Endothelial cell of umbilical vein (primary cell): ENCODE results near the gene CHST3. TPM values are rescaled to one million over a fixed set of nuclear protein-coding genes. Genes with fewer than 3 reads are reported as not detected.
"Not testable (repeated sequence)": the region's sequence is repeated elsewhere in the genome, so short reads cannot be mapped to it uniquely, and the experiment has no call there.

Source experiments
- BruUV-seq: library from RNA; stranded (reverse); fragments of 400-500 nt; replicated peaks from 2 replicates; lab custom pipeline; 2021; lab: Mats Ljungman, UMichigan
- CTCF ChIA-PET: fragments of 300-600, 350-600 bp; sonication (Branson Sonifier 250); formaldehyde crosslinking; loops from one replicate; lab custom pipeline; 2021; ENCODE audit warnings: antibody characterized with exemption, inconsistent platforms; lab: Charles Lee
- POLR2A ChIA-PET: fragments of 300-600, 350-600 bp; sonication (Branson Sonifier 250); formaldehyde crosslinking; loops from one replicate; lab custom pipeline; 2021; ENCODE audit warnings: antibody characterized with exemption, inconsistent platforms; lab: Charles Lee
- DNase-seq: peaks from one replicate; pipeline ENCODE4 v3.0.0-alpha.2; 2011; ENCODE audit warnings: low read depth, low spot score
- FAIRE-seq: peaks from 2 replicates; lab custom pipeline; 2011; peaks lifted over from hg19 to GRCh38; lab: Jason Lieb, UNC
- H2AFZ ChIP-seq: 2 replicates; pipeline ENCODE4 v1.6.0; 2012; ENCODE audit warnings: low read depth, low read length, control low read depth, inconsistent platforms
- H3K27ac ChIP-seq: 2 replicates; pipeline ENCODE4 v1.5.1; 2011; ENCODE audit warnings: low read depth, mild to moderate bottlenecking, control low read depth, low read length, moderate library complexity; ENCODE audit not compliant: insufficient read depth
- H3K27me3 ChIP-seq, 2 experiments: 2 replicates each; pipeline versions ENCODE4 v1.6.0 to v1.6.1; 2011; ENCODE audit warnings: low read length in 2 of 2, mixed read lengths in 1 of 2; ENCODE audit not compliant: control insufficient read depth in 2 of 2, insufficient read depth in 2 of 2
- H3K36me3 ChIP-seq, 2 experiments: 2 replicates in 1 of 2; 3 replicates in 1 of 2; pipeline ENCODE4 v1.5.1; 2011; ENCODE audit warnings: low read length in 2 of 2, mild to moderate bottlenecking in 1 of 2, moderate library complexity in 1 of 2; ENCODE audit not compliant: control insufficient read depth in 2 of 2, insufficient read depth in 2 of 2; ENCODE audit errors: extremely low read depth in 1 of 2
- H3K4me1 ChIP-seq: 3 replicates; pipeline ENCODE4 v1.5.1; 2011; ENCODE audit warnings: mild to moderate bottlenecking, low read length; ENCODE audit not compliant: control insufficient read depth, insufficient read depth; ENCODE audit errors: extremely low read depth
- H3K4me2 ChIP-seq: 2 replicates; pipeline ENCODE4 v1.6.1; 2011; ENCODE audit warnings: low read length, control low read depth, mixed read lengths; ENCODE audit not compliant: insufficient read depth
- H3K4me3 ChIP-seq, 3 experiments: fragments of 200-600 bp in 1 of 3; sonication (generic), shearing (Covaris generic) in 1 of 3; replicated peaks in 1 of 3; 2 replicates each; pipeline ENCODE4 v1.5.1; 2011 to 2016; ENCODE audit warnings: control low read depth in 3 of 3, low read length in 3 of 3, mild to moderate bottlenecking in 2 of 3, inconsistent platforms in 1 of 3, low read depth in 1 of 3, moderate library complexity in 1 of 3; ENCODE audit not compliant: insufficient read depth in 1 of 3
- H3K79me2 ChIP-seq: 2 replicates; pipeline ENCODE4 v1.6.0; 2012; ENCODE audit warnings: low read length, inconsistent platforms; ENCODE audit not compliant: control insufficient read depth, insufficient read depth
- H3K9ac ChIP-seq: replicated peaks from 2 replicates; pipeline ENCODE3; 2011; ENCODE audit warnings: low read length, control low read depth; ENCODE audit not compliant: insufficient read depth; ENCODE audit errors: extremely low read depth
- H3K9me1 ChIP-seq: replicated peaks from 3 replicates; pipeline ENCODE4 v1.6.0; 2011; ENCODE audit warnings: mild to moderate bottlenecking, low read length; ENCODE audit not compliant: control insufficient read depth, insufficient read depth; ENCODE audit errors: extremely low read depth
- H3K9me3 ChIP-seq: replicated peaks from 2 replicates; pipeline ENCODE4 v1.5.1; 2012; ENCODE audit warnings: low read length, inconsistent platforms; ENCODE audit not compliant: control insufficient read depth, insufficient read depth
- H4K20me1 ChIP-seq: replicated peaks from 2 replicates; pipeline ENCODE3; 2011; ENCODE audit warnings: mild to moderate bottlenecking, low read length; ENCODE audit not compliant: control insufficient read depth, insufficient read depth; ENCODE audit errors: extremely low read depth
- EZH2 ChIP-seq: IDR thresholded peaks from 2 replicates; pipeline ENCODE4 v1.6.1; 2012; ENCODE audit warnings: borderline replicate concordance, low read depth, mild to moderate bottlenecking, moderate library complexity, low read length, inconsistent platforms; ENCODE audit not compliant: severe bottlenecking
- FOS ChIP-seq: IDR thresholded peaks from 2 replicates; pipeline ENCODE4 v1.6.1; 2011; ENCODE audit warnings: mild to moderate bottlenecking, low read length, moderate library complexity, borderline replicate concordance; ENCODE audit not compliant: insufficient read depth
- GATA2 ChIP-seq: IDR thresholded peaks from 2 replicates; pipeline ENCODE4 v1.7.0; 2011; ENCODE audit warnings: low read depth, mild to moderate bottlenecking, moderate library complexity, mixed read lengths, low read length; ENCODE audit not compliant: insufficient read length, insufficient read depth
- JUN ChIP-seq: IDR thresholded peaks from 2 replicates; pipeline ENCODE4 v1.6.1; 2011; ENCODE audit warnings: borderline replicate concordance, low read depth; ENCODE audit not compliant: insufficient read length, insufficient read depth
- MYC ChIP-seq: IDR thresholded peaks from one replicate; pipeline ENCODE4 v1.6.1; 2011; ENCODE audit warnings: mild to moderate bottlenecking, low read depth, low read length
- POLR2AphosphoS5 ChIP-seq: IDR thresholded peaks from 2 replicates; pipeline ENCODE4 v1.6.1; 2012; ENCODE audit warnings: low read depth, mild to moderate bottlenecking, control low read depth, low read length, moderate library complexity; ENCODE audit not compliant: insufficient read depth
- dilution Hi-C: fragments of 300-500 bp; cut with MboI; formaldehyde crosslinking; loops from one replicate; pipeline ENCODE4 v1.15.0; 2019; ENCODE audit warnings: low sequenced_read_pairs; ENCODE audit not compliant: extremely low pct_ligation_motif_present
- intact Hi-C: fragments of 100-400 bp; cut with micrococcal nuclease; formaldehyde crosslinking; loops from one replicate; pipeline ENCODE4 v1.10.0; 2022
- polyA plus RNA-seq, 4 experiments: library from polyadenylated mRNA; depleted of rRNA in 3 of 4; stranded (reverse) in 3 of 4; unstranded in 1 of 4; fragments of >200 nt; gene quantifications; 2 replicates each; pipeline versions ENCODE4 v1.2.1 to v1.2.3, GENCODE V29; 2011 to 2012; ENCODE audit warnings: missing spikeins in 1 of 4
- total RNA-seq: library from RNA; stranded (reverse); gene quantifications from 2 replicates; pipeline ENCODE4 v1.2.3, GENCODE V29; 2021
- TF ChIP-seq, protein P1 (sequence below): IDR thresholded peaks from 2 replicates; pipeline ENCODE4 v1.6.1; 2011; ENCODE audit not compliant: insufficient read depth, insufficient read length

The CHST3 gene
- total and polyA plus RNA-seq, 2 donors (not counting 3 experiments of a cell fraction or from before 2014, with no cell fraction given) = 5.5 to 11.5 TPM

DNA sequence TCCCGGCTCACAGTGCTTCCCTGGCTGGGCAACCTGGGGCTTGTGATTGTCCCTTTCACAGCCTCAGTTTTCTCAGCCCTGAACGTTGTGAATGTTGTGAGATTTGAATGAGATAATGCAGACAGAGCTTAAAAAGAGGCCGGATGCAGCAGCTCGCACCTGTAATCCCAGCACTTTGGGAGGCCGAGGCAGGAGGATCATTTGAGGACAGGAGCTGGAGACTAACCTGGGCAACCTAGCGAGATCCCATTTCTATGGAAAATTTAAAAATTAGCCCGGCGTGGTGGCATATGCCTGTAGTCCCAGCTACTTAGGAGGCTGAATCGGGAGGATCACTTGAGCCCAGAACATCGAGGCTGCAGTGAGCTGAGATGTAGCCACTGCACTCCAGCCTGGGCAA lies 67.5 kb downstream of the CHST3 start:
- no peak overlapping the region for H3K4me2 ChIP-seq
- ChIA-PET CTCF (interaction anchor here (1.4 to 4.3 kb wide), 4 partner anchors 9 to 135 kb away, joined by 3 to 29 read pairs (median 6); no protein-coding TSS in a partner anchor), POLR2A (no interaction called here)
- no peak overlapping the region for H2AFZ ChIP-seq
- dilution Hi-C loops = no loop called here
- H3K9ac ChIP-seq = no peak overlapping the region
- no peaks in the 10 kb centered on the region for H3K36me3 ChIP-seq
- H3K9me1 ChIP-seq = no peaks in the 10 kb centered on the region
- no peak overlapping the region for H3K27ac ChIP-seq
- TF ChIP-seq EZH2 (no peak), POLR2AphosphoS5 (no peak), JUN (no peak), MYC (no peak), FOS (no peak), GATA2 (no peak)
- TF ChIP-seq, protein P1, sequence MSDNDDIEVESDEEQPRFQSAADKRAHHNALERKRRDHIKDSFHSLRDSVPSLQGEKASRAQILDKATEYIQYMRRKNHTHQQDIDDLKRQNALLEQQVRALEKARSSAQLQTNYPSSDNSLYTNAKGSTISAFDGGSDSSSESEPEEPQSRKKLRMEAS = no peak
- no peak for DNase-seq
- H3K79me2 ChIP-seq = no peaks in the 10 kb centered on the region
- peaks cover 3 to 4% of the 10 kb centered on the region in 2 experiments for H3K27me3 ChIP-seq
- intact Hi-C loops = no loop called here
- no peak overlapping the region for H3K4me3 ChIP-seq
- no peak for FAIRE-seq
- no peaks in the 10 kb centered on the region for H4K20me1 ChIP-seq
- no peaks in the 10 kb centered on the region for H3K4me1 ChIP-seq
- H3K9me3 ChIP-seq = no peaks in the 10 kb centered on the region
- BruUV-seq = no TSS peak

GRCh38 chr10:72032409-72033162 lies 68.4 kb downstream of the CHST3 start:
- H2AFZ ChIP-seq, BruUV-seq, H3K4me2 ChIP-seq, H3K9me1 ChIP-seq, POLR2A ChIA-PET, FAIRE-seq, H3K36me3 ChIP-seq, intact Hi-C loops, H3K27ac ChIP-seq, H3K4me3 ChIP-seq, dilution Hi-C loops, H3K4me1 ChIP-seq, H4K20me1 ChIP-seq, H3K27me3 ChIP-seq, DNase-seq, H3K9ac ChIP-seq, H3K9me3 ChIP-seq, H3K79me2 ChIP-seq: not testable (repeated sequence)
- CTCF ChIA-PET = interaction anchor here (1.4 to 4.3 kb wide), 4 partner anchors 10 to 136 kb away, joined by 3 to 29 read pairs (median 6); no protein-coding TSS in a partner anchor
